Fibroblast of skin of abdomen (primary cell): ENCODE results near the gene MLLT6.

Experiments
- DNase-seq: peaks from one replicate; pipeline ENCODE4 v3.0.0-alpha.2; 2013

MLLT6 gene

GRCh38 chr17:38674749-38675615, 30.1 kb upstream of the MLLT6 start, which contains the start of gene EPOP:
Gene EPOP (minus strand): TSS chr17:38674957. CDS start chr17:38674495, 462 bp downstream.
- DNase-seq: peak; percentile 86

GRCh38 chr17:38676706-38677504, 28.2 kb upstream of the MLLT6 start:
- DNase-seq: peak; percentile 79

GRCh38 chr17:38677819-38678218, 27.3 kb upstream of the MLLT6 start:
- no peak for DNase-seq

- DNase-seq: no peak
Measured at GRCh38 chr17:38681096-38681495, 24.0 kb upstream of the MLLT6 start.

- DNase-seq: no peak
Measured at GRCh38 chr17:38685491-38685890, 19.6 kb upstream of the MLLT6 start.

- DNase-seq: no peak
Measured at GRCh38 chr17:38687286-38687685, 17.8 kb upstream of the MLLT6 start.

GRCh38 chr17:38690386-38690785, 14.7 kb upstream of the MLLT6 start:
- no peak for DNase-seq

GRCh38 chr17:38691154-38691553, 13.9 kb upstream of the MLLT6 start:
- DNase-seq: no peak

- DNase-seq: peak; percentile 49
Measured at GRCh38 chr17:38693700-38694329, 11.3 kb upstream of the MLLT6 start.

GRCh38 chr17:38697061-38697820, 7.8 kb upstream of the MLLT6 start:
- no peak for DNase-seq

- DNase-seq: no peak
Measured at GRCh38 chr17:38698760-38699159, 6.3 kb upstream of the MLLT6 start.

GRCh38 chr17:38701504-38702165, 3.4 kb upstream of the MLLT6 start:
- peak; percentile 14 for DNase-seq

GRCh38 chr17:38702166-38702915, 2.7 kb upstream of the MLLT6 start:
- peak; percentile 88 for DNase-seq

GRCh38 chr17:38702916-38703741, 1.9 kb upstream of the MLLT6 start:
- no peak for DNase-seq

GRCh38 chr17:38703742-38704605, 1.1 kb upstream of the MLLT6 start:
- DNase-seq: peak; percentile 31

- no peak for DNase-seq
Measured at GRCh38 chr17:38705523-38705802, 390 bp downstream of the MLLT6 start.

GRCh38 chr17:38705803-38706504, 881 bp downstream of the MLLT6 start:
- peak; percentile 30 for DNase-seq

- DNase-seq: no peak
Measured at GRCh38 chr17:38706505-38707216, 1.6 kb downstream of the MLLT6 start.
